GM19452 (cell line): ENCODE results near the gene SCYL3.

Source experiments
- ATAC-seq: cut with Tn5 transposase; IDR thresholded peaks from one replicate; pipeline ENCODE4 v1.9.1; 2021; ENCODE audit not compliant: unreplicated experiment

Gene SCYL3

GRCh38 chr1:169899519-169900217, 6.0 kb upstream of the SCYL3 start:
- ATAC-seq: no peak

- ATAC-seq: no peak
Measured at GRCh38 chr1:169896013-169896412, 2.3 kb upstream of the SCYL3 start.

GRCh38 chr1:169894424-169895145, 889 bp upstream of the SCYL3 start:
- no peak for ATAC-seq

GRCh38 chr1:169892927-169893644, 610 bp downstream of the SCYL3 start:
- ATAC-seq: peak; percentile 8

GRCh38 chr1:169892176-169892926, 1.3 kb downstream of the SCYL3 start:
- no peak for ATAC-seq

DNA sequence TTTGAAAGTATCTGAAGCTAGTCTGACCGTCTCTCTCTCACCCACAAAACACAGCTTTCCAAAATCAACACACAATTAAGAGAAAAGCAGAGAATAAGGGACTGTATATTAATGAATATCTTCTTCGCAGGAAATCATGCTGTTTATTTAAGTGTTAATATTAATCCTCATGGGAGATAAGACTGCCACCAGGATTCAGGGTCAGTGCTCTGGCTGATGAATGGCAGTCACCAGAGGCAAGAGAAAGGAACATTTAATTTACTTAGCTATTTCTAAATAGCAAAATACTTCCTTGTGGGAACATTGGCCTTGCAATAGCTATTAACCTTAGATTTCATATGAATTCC, 2.2 kb downstream of the SCYL3 start:
- no peak for ATAC-seq

- ATAC-seq: peak; percentile 24
Measured at GRCh38 chr1:169890761-169891538, 2.7 kb downstream of the SCYL3 start.

- ATAC-seq: no peak
Measured at GRCh38 chr1:169889871-169890270, 3.8 kb downstream of the SCYL3 start.

- no peak for ATAC-seq
Measured at GRCh38 chr1:169886931-169887330, 6.8 kb downstream of the SCYL3 start.

GRCh38 chr1:169886422-169886821, 7.3 kb downstream of the SCYL3 start:
- no peak for ATAC-seq

DNA sequence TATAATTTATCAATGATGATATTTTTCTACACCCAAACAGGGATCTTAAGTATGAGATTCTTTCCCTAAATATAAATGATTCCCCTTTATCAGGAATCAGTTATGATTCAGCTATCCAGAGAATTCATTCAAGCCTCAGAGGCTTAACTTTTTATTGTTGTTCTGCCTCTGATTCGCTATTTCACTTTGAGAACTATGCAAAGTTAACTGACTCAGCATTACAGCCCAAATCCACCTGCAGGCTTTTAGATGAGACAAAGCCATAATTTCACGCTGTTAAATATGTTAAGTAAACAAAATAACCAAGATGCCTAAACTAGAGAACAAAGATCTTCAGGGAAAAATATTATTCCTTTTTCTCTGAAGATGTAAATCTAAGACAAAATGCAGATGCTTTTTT, 8.5 kb downstream of the SCYL3 start:
- no peak for ATAC-seq

DNA sequence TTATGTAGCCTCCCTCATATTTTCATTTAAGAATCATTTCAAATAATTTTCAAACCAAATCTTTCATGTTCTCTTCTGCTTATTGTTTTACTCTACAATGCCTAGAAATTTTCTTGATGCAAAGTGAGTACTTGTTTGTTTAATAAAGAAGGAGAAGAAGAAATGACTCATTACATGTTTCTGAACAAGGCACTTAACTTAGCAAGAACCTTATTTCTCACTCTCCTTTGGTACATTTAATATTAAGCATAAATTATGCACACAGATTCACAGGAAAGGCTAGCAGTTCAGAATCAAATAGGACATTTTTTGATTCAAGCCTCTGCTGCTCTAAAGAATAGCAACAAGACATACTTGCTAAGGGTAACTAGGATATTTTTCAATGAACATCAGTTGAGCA, 9.1 kb downstream of the SCYL3 start:
- ATAC-seq: no peak

- ATAC-seq: no peak
Measured at GRCh38 chr1:169882039-169882511, 11.6 kb downstream of the SCYL3 start.

DNA sequence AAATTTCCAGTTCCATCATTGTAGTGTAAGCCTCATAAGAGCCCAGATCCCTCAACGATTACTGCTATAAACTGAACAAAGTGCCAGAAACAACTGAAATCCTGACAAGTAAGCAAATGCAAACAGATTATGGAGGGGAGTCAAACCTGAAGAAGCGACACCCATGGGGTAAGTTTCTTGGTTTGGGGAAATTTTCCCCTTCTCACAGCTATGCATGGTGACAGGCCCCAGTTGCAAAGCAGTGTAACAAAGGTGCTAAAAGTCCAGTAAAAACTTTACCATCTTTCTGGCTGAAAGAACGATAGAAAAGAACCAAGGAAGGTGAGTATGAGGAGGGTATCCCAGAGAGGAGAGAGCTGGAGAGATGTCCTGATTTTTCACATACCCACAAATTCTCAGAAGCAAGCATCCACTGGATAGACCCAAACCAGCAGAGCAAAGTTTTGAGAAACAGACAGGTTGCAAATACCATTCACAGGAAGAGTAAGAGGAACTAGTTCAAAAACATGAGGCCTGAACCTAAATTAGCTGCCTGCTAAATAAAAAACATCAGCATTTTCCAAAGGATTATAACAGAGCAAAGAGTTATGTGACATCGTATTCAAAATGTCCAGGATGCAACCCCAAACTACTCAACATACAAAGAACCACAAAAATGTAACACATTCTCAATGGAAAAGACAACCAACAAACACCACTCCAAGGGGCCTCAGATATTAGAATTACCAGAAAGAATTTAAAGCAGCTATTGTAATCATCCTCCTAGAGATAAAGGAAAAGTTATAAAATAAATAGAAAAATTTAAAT, 14.5 kb downstream of the SCYL3 start:
- no peak for ATAC-seq

GRCh38 chr1:169878498-169878897, 15.2 kb downstream of the SCYL3 start:
- ATAC-seq: no peak

DNA sequence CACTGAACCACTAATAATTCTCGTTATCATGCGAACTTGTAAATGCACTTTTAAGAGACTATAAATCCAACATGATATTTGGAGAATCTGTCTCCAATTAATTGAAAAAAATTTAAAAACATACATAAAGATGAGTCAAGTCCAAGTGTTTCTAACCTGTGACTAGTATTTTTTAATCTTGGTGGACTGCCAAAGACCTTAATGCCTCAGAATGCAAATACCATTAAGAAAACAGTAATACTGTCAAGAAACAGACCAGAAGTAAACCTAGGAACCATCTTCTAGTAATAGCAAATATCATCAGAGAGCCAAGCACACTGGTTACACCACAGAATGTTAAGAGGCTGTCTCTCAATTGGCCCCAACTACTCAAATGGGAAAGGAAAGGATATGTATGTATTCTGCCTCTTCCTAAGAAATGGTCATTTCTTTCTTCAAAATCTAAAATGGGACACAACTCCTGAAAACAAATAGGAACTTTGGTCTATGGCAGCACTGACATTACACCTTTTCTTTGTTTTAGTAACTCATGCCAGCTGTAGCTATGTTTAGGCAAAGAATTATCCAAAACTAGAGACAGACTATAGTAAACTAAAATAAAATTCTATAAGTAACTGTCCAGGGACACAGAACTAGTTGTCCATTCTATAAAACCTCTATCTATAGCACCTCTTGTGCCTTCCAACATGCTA, 15.8 kb downstream of the SCYL3 start:
- no peak for ATAC-seq

DNA sequence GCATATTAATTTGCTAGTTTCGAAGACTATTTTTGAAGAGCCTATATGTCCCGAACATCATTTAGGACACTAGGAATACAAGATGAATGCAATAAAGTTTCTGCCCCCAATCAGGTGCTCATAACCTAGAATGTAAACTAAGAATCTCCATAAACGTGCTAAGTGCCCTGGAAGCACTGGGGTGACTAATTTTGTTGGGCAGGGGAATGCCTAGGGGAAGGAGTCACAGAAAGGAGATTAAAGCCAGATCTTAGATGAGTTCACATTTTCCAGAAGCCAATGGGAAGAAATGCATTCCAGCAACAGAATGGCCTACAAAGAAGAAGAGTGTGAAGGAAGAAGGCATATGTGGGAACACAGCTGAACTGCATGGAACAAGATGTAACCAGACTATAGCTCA, 19.5 kb downstream of the SCYL3 start:
- no peak for ATAC-seq

DNA sequence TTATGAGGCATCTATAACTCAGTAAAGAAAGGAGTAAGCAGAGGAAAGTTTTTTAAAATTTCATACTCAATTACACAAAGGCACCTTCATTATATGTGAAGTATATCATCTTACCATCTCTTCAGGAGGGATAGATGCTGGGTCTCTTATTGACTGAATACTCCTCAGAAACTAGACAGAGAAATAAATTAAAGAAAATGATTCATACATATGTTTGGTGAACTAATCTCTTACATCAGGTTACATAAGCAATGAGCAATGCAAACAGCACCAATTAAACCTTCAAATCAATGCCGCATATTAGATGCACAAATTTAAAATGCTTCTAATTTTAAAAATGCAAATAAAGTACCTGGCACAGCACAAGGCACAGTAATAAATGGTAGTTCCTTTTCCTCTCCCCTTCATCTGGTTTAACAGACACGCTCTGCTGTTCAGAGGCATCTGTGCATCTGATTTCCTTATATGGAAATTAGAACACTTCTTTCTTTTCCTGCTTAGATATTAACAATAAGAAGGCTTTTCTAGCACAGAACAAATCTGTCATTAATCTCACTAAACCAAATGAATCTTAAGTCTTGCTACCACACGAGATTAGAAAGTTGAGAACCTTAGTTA, 20.0 kb downstream of the SCYL3 start:
- ATAC-seq: no peak

DNA sequence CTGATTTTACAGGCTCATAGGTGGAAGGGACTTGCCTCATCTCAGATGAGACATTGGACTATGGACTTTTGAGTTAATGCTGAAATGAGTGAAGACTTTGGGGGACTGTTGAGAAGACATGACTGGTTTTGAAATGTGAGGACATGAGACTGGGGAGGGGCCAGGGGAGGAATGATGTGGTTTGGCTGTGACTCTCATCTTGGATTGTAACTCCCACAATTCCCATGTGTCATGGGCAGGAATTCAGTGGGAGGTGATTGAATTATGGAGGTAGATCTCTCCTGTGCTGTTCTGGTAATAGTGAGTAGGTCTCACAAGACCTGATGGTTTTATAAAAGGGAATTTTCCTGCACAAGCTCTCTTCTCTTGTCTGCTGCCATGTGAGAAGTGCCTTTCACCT, 20.8 kb downstream of the SCYL3 start:
- ATAC-seq: no peak
